ENCODE results near the gene ZXDC.

The ZXDC gene

DNA sequence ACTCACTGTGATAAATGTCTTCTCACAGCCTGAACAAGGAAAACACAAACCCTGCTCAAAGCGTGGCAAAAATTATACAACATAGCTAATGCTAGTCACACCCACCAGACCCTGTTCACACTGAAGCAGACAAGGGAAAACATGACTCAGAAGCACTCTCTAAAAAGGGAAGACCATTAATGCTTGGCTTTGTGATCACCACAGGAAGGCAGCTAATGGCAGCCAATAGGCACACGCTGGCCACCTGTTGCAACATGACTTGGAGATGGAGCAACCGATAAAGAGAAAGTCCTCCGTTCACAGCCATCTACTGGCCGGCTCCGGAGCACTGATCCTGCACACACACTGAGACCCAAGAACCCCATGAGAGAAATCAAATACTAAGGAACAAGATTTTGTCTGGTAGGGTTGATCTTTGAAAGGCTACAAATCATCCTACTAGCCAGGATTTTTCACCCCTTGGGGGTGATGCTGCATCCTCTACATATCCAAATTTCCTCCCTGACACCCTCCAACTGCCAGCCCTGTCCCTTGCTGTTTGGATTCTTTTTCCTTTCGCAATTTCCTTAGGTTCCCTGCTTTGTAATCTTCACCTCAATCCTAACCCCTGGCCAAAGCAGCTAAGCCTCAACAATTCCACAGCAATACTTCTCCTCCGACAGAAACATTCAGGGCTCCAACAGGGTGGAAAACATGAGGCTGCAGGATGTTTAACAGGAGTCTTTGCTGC is 3.2 kb downstream of the ZXDC start:
- peak; percentile 94 to 99 (median 96) for DNase-seq

GRCh38 chr3:126469479-126469878 is 6.2 kb downstream of the ZXDC start:
- DNase-seq = peak in 2 of 4 experiments; percentile 7 to 11

DNA sequence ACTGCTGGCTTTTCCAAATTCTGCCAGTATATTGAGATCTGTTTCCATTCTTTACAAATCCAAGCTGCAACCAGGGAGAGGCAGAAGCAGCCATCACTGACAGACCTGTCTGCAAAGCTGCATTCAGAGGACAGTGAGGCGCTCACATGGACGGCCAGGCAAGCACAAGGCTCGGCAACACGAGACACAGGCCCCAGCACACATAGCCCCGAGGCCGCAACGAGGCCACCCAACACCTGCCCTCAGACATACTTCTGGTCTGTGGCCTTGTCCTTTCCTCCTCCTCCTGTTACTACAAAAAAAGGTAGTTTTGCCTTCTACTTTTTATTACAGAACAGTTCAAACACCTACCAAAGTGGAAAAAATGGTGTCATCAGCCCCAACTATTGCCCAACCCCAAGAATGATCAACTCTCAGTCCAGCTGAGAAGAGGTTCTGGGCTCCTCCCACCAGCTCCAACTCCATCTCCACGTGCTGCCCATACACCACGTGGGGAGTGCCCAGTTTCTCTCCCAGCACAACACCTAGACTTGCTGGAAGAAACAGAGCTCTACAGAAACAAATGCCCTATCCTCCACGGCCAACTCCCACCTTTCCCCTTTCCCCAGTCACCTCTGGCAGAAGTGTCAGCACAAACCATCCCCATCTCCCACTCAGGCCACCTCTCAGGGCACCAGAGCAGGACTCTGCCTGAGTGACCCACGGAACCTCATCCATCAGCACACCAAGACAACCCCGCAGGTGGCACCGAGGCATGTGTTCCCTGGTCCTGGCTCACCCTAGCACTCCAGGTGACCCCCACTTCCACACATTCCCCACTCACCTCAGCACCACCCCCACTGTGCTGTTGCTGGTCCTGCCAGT is 7.4 kb downstream of the ZXDC start:
- peak; percentile 69 to 76 (median 72) for DNase-seq

GRCh38 chr3:126467611-126467955 is 8.1 kb downstream of the ZXDC start:
- no peak for DNase-seq

DNA sequence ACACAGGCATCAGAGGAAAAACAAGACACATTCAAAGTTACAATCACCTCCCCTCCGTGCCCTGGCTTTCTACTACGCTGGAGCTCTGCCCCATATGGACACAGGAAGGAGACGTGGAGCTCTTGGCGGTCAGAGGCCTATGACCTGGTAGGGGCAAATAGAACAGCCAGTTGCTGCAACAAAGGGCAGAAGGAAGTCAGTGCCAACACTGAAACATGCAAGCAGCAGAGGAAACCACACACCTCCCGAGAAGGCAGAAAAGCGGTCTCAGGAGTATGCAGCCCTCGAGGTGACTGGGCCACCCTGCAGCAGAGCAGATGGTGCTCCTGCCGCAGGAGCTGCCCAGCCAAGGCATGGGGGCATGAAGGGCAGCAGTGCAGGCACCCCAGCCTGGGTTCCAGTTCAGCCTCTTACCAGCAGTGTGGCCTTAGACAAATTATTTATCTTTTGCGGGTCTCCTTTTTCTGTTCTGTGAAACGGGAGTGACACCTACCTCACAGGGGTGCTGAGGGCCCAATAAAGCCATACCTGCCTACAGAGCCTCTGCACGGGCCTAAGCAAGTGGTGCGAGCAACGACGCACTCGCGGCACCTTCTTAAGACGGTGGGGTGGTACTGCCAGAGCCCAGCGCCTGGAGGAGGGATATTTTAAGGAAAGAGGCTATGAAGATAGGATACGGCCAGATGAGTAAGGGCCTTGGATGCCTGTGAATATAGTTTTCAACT is 8.6 kb downstream of the ZXDC start:
- peak; percentile 29 to 52 (median 44) for DNase-seq

- DNase-seq = peak; percentile 82 to 90 (median 89)
Observed at GRCh38 chr3:126465928-126466544, 9.7 kb downstream of the ZXDC start.

DNA sequence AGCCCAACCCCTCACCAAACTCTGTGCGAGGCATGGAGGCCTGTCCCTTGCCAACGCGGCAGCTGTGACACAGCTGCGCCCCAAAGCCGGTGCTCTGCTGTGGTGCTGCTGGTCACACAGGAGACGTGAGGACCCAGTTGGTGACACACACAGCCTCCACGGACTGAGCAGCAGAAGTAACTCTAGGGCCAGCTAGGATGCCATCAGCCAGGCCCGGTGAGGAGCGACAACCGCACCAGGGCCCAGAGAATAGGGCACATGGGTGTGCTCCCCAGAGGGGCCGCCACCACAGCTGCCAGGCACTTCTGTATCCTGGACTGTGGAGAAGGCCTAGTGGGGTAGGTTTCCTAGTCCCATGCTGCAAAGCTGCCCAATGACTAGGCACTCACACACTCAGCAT is 10.7 kb downstream of the ZXDC start:
- DNase-seq = no peak

- peak; percentile 48 to 67 (median 62) for DNase-seq
Observed at GRCh38 chr3:126464494-126464893, 11.2 kb downstream of the ZXDC start.

DNA sequence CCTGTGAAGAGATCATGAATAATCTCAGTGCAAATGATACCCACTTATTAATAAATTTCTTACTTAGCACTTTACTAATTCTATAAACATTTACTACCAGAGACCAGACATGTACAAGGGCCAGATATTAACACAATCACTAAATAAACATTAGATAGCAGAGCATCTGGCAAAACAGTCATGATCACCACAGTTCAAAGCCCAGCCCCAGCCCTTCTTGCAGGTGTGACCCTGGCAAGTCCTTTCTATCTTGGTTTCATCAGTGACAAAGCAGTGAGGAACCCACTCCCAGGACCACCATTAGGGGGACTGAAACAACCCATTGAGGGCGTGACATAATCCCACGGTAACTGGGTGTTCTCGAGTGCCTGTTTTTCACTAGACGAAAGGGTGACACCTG is 11.6 kb downstream of the ZXDC start:
- DNase-seq = no peak

GRCh38 chr3:126463521-126463920 is 12.2 kb downstream of the ZXDC start:
- DNase-seq = no peak

DNA sequence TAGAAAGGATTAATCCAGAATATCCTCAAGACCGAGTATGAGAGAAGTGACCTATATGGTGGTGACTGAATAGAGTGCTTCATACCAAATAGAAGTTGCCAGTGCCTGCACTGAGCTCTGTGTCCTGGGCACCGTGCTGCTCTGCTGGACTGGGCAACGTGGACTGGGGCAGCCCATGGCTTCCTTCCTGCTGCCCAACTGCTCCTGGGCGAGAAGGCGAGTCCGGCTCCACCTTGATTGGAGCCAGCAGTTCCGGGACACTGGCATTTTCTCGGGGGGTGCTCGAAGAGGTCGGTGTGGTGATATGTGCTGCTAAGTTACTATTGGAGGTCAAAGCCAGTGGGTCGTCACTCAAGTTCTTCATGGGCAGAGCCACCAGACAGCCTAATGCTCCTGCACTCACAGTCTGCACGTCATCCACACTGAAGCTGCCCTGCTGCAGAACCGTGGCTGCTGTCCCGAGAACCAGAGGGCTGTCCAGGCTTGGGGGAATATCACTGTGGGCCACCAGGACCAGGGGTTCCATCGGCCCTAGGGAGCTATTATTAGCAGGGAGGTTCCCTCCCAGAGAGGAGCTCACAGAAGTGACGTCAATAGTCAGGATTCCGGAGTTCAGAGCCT is 14.1 kb downstream of the ZXDC start:
- DNase-seq = no peak

GRCh38 chr3:126460381-126460780 is 15.3 kb downstream of the ZXDC start:
- DNase-seq = no peak

DNA sequence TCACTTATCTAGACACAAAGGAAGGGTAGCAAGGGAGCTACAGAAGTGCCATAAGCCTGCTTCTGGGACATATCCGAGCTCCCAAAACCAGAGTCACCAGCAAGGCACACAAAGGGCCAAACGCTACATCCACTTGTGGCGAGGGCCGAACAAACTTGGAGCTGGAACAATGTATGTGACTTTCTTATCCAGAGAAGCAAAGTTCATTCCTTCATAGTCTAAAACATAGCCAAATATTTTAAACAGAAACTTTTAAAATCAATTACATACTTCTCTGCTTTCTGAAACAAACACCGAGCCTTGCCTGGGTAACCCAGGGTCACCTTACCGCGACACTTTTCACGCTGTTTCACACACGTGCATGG is 15.9 kb downstream of the ZXDC start:
- no peak for DNase-seq

- DNase-seq = no peak
Observed at GRCh38 chr3:126459111-126459762, 16.5 kb downstream of the ZXDC start.

DNA sequence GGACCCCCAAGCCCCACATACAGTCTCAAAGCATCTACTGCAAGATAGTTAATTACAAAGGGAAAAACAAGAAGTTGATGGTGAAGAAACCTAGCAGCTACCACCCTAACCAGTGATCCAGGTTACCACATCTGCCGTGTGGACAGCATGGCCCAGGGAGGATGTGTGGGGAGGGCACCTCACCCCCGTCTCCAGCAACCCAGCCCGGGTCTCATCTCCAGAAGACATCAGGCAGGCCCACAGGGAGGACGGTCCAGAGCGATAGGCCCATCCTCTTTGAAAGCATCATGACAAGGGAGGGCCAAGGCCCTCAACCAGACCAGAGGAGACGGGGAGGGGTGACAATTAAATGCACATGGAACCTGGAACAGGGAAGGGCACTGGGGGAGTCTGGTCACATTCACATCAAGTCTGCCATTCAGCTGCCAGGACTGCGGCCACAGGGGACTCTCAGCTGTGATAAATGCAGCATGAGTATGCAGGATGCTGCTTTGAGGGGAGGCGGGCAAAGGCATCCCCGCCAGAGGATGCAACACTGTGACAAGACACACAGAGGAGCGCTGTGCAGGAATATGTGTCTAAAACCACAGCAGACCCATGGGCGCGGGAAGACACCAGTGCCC is 18.8 kb downstream of the ZXDC start:
- DNase-seq = no peak

DNA sequence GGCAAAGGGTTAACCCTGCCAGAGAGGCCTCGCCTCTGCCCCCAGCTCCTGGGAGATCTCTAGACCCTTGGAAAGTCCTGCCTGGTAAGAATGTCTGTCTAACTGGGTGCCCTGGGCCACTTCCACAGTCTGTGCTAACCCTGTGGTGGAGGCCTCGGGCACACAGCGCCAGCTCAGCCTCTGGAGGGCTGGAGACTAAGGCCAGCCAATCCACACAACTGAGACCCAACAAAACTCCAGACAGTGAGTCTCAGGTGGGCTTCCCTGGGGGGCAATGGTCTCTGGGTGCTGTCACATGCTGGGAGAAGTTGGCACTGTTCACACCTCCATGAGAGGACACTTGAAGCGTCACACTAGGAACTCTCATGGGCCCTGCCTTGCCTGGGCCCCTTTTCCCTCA is 19.5 kb downstream of the ZXDC start:
- DNase-seq = no peak

GRCh38 chr3:126454437-126455198 is 21.1 kb downstream of the ZXDC start:
- no peak for DNase-seq

DNA sequence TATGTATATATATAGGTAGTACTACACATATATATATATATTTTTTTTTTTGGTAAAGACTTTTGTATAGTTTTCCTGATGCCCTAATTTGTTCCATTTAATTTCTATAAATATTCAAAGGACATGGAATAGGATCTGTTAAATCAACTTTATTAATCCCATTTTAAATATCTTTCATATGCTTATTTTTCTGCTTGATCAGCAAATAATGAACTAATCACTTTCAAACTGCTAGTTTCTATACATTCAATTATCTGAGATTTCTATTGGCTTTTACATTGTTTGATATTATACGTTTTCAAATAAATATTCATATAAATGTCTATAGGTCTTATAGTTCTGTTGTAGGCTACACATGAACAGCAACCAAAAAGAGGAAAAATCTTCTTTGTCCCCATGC is 21.7 kb downstream of the ZXDC start:
- DNase-seq = no peak

- no peak for DNase-seq
Observed at GRCh38 chr3:126452213-126452612, 23.5 kb downstream of the ZXDC start.

DNA sequence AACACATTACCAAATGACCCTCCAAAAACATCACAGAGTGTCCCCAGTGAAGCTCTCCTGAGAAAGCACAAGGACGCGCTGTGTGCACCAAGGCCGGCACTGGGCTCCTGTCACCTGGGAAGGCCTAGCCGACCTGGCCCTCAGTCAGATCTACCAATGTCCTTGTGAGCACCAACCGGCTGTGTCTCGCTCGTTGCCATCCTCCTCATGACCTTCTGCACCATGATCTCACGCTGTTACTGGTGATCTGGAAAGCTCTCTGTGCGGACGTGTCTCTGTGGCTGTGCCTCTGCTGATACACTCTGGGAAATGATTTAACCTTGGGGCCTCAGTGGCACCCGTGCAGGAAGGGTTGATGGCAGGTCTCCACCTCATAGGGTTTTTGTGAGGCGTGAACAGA is 24.2 kb downstream of the ZXDC start:
- no peak for DNase-seq

DNA sequence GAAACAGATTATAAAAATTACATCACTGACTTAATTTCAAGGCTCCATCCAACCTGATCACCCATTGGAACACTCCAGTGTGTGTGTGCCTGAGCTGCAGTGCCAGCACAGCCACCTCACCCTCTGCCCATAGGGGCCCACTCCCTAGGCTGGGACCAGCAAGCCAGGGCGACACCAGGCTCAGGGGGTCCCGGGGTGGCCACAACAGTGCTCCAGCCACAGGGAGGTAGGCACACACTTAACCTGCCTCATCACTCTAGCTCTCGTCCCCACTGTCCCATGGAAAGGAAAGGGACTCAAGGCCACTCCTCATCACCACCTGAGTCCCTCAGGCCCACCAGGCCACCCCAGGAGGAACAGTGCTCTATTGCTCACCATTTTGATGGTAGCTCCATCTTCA is 24.9 kb downstream of the ZXDC start:
- no peak for DNase-seq
